Thymus (tissue), 11 donors: ENCODE measurements around the gene LACC1. TPM values are rescaled to one million over a fixed set of nuclear protein-coding genes. Genes with fewer than 3 reads are reported as not detected.

ENCODE experiments used
- DNase-seq, 9 donors: peaks; one replicate each; pipeline ENCODE4 v3.0.0-alpha.2; 2013; ENCODE audit warnings: low spot score in 9 of 9, low read depth in 6 of 9, missing footprints in 1 of 9
- H3K27ac ChIP-seq, 2 donors: one replicate each; pipeline ENCODE4 v1.5.1; 2013; ENCODE audit warnings: control low read depth in 1 of 2, low read depth in 1 of 2, low read length in 1 of 2, mild to moderate bottlenecking in 1 of 2, moderate library complexity in 1 of 2
- H3K27me3 ChIP-seq, 2 donors: one replicate each; pipeline ENCODE4 v1.5.1; 2013; ENCODE audit warnings: low read length in 1 of 2; ENCODE audit not compliant: control insufficient read depth in 2 of 2, insufficient read depth in 1 of 2
- H3K36me3 ChIP-seq, 2 donors: one replicate each; pipeline ENCODE4 v1.5.1; 2013; ENCODE audit warnings: low read length in 1 of 2, mild to moderate bottlenecking in 1 of 2, moderate library complexity in 1 of 2; ENCODE audit not compliant: control insufficient read depth in 2 of 2, insufficient read depth in 2 of 2
- H3K4me1 ChIP-seq, 2 donors: one replicate each; pipeline ENCODE4 v1.5.1; 2013; ENCODE audit warnings: low read length in 2 of 2; ENCODE audit not compliant: control insufficient read depth in 2 of 2, insufficient read depth in 2 of 2
- H3K4me3 ChIP-seq, 2 donors: one replicate each; pipeline ENCODE4 v1.5.1; 2013; ENCODE audit warnings: low read length in 2 of 2, control low read depth in 1 of 2, mild to moderate bottlenecking in 1 of 2
- H3K9me3 ChIP-seq, 2 donors: one replicate each; pipeline ENCODE4 v1.5.1; 2013; ENCODE audit warnings: low read length in 1 of 2, mild to moderate bottlenecking in 1 of 2; ENCODE audit not compliant: control insufficient read depth in 2 of 2, insufficient read depth in 1 of 2
- WGBS: extraction: QIAGEN DNeasy Blood & Tissue Kit; methylation state at CpG from one replicate; pipeline ENCODE4 v1.1.7; 2013; 5-methylcytosine and 5-hydroxymethylcytosine counted together
- polyA plus RNA-seq: library from polyadenylated mRNA; stranded (reverse); fragments of 200-250 nt; gene quantifications from one replicate; pipeline ENCODE4 v1.2.3, GENCODE V29; 2013
- total RNA-seq: library from RNA; stranded (reverse); fragments of 120-200 nt; gene quantifications from one replicate; pipeline ENCODE4 v1.2.4, GENCODE V29; 2013
- donor health status: healthy.

The LACC1 gene
- total and polyA plus RNA-seq, 2 donors, result 5.8 to 10.3 TPM

DNA sequence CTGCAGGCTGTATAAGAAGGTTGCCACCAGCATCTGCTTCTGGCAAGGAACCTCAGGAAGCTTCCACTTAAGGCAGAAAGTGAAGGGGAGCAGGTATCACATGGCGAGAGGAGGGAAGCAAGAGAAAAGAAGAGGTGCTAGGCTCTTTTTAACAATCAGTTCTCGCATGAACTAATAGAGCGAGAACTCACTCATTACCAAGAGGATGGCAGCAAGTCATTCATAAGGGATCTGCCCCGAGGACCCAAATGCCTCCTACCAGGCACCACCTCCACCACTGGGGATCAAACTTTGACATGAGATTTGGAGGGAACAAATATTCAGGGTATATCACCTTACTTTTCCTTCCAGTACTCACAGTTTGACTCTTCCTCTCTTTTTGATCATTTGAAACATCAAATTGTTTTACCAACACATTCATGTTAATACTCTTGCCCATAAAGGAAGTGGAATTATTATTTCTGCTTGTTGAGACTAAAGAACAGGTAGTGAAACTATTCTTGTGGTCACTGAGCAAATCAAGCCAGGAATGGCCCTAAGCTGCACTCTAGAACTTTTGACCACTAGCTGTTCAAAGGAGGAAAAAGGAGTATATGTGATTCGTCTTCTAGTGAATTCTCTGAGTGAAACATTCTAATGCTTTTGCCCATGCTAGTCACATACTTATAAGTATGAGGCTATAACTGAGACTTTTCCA lies 45.0 kb downstream of the LACC1 start:
- no peaks in the 10 kb centered on the region for H3K4me1 ChIP-seq
- H3K36me3 ChIP-seq, result no peaks in the 10 kb centered on the region
- no peaks in the 10 kb centered on the region for H3K27me3 ChIP-seq
- WGBS, result 87% methylated on average over 5 of the region's 5 CpGs
- DNase-seq, result peak in 1 of 9 donors; percentile 12
- no peak overlapping the region for H3K27ac ChIP-seq
- H3K9me3 ChIP-seq, result no peaks in the 10 kb centered on the region
- H3K4me3 ChIP-seq, result no peak overlapping the region

DNA sequence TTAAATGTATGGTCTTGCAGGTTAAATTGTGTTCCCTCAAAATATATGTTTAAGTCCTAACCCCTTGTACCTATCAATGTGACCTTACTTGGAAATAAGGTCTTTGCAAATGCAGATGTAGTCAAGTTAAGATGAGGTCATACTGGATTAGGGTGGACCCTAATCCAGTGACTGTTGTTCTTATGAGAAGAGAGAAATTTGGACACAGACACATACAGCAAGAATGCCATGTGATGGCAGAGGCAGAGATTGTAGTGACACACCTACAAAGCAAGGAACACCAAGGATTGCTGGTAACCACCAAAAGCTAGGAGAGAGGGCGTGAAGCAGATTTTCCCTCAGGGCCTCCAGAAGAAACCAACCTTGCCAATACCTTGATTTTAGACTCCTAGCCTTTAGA lies 50.2 kb downstream of the LACC1 start:
- H3K4me3 ChIP-seq, result no peak overlapping the region
- H3K36me3 ChIP-seq, result no peaks in the 10 kb centered on the region
- 100% methylated on average over 1 of the region's 1 CpG for WGBS
- H3K9me3 ChIP-seq, result no peaks in the 10 kb centered on the region
- H3K27ac ChIP-seq, result no peak overlapping the region
- H3K27me3 ChIP-seq, result no peaks in the 10 kb centered on the region
- DNase-seq, result no peak
- no peaks in the 10 kb centered on the region for H3K4me1 ChIP-seq

DNA sequence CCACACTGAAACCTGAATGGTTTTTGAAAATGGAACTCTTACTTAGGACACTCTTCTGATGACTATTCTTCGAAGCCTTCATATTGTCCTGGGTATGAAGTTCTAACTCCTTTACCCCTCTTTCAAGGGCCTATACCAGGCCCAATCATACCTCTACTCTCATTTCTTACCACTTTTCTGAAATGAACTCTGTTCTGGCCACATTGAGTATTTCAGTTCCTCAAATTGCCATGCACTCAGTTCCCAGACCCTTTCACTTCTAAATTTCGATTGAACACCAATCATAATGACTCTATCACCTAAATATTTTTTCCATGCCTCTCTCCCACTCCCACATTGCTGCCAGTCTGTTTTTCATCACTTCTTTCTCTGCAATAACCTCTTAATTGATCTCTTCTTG lies 53.7 kb downstream of the LACC1 start:
- H3K9me3 ChIP-seq, result no peaks in the 10 kb centered on the region
- no peaks in the 10 kb centered on the region for H3K36me3 ChIP-seq
- H3K27ac ChIP-seq, result no peak overlapping the region
- no peak for DNase-seq
- WGBS, result 94% methylated on average over 2 of the region's 2 CpGs
- no peaks in the 10 kb centered on the region for H3K27me3 ChIP-seq
- H3K4me3 ChIP-seq, result no peak overlapping the region
- no peaks in the 10 kb centered on the region for H3K4me1 ChIP-seq

DNA sequence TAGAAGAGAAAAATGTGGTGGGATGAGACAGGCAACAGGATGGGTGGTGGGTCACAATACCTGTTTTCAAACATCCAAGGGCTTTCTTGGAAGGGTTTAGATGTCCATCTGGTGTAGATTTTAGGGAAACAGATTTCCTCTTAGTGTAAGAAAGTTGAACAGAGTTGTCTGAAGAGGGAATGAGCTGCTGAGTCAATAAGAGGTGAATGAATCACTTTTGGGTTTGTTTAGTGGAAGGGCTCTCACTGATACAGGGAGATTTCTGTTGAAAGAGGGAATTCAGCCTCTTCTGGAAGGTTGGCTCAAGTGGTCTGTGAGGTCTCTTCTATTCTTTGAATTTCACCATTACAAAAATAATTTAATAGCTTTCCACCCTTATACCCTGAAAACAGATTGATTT lies 54.6 kb downstream of the LACC1 start:
- H3K27me3 ChIP-seq, result no peaks in the 10 kb centered on the region
- DNase-seq, result no peak

DNA sequence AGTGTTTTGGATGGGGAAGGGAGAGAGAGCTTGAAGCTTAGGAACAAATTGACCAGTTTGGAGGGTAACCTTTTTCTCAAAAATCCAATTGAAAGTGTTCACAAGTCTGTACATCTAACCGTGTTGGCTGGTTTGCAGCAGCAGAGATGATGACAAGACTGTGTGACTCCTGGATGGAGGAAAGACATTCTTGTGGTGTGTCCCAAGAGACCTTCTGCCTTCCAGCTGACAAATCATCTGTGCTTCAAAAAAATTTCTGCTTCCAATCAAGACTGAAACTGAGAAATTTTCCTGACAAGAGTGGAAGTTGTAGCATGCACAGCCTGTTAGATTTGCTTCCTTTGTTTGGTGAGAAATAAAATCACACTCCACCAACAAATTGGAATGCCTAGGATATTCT lies 56.2 kb downstream of the LACC1 start:
- 90% methylated on average over 1 of the region's 1 CpG for WGBS
- Histone ChIP-seq H3K27ac (no peak overlapping the region), H3K27me3 (no peaks in the 10 kb centered on the region), H3K4me1 (no peaks in the 10 kb centered on the region), H3K9me3 (no peaks in the 10 kb centered on the region), H3K36me3 (no peaks in the 10 kb centered on the region), H3K4me3 (no peak overlapping the region)
- no peak for DNase-seq

More for the DNA sequence above, 54.6 kb downstream of the LACC1 start:
- Histone ChIP-seq H3K4me3 (no peak overlapping the region), H3K36me3 (no peaks in the 10 kb centered on the region), H3K27ac (no peak overlapping the region), H3K9me3 (no peaks in the 10 kb centered on the region), H3K4me1 (no peaks in the 10 kb centered on the region)

DNA sequence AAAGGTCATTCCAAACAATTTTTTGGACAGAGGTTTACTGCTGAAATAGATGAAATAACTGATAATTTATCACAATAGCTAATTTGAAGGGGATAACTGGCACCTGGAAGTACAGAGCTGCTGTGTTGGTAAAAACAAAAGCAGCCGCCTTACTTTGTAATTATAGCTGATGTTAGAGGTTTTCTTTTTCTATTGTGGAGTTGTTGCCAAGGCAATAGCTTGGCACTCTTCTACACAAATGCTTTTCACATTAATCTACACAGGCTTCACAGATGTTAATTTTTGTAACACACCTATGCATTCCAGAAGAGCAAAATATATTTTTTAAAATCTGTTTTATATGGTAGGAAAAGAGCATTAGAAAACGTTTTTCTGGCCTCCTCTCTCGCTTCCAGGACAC lies 56.9 kb downstream of the LACC1 start:
- whole genome bisulfite sequencing, result 93% methylated on average over 3 of the region's 3 CpGs
- no peaks in the 10 kb centered on the region for H3K4me1 ChIP-seq
- DNase-seq, result no peak
- H3K9me3 ChIP-seq, result no peaks in the 10 kb centered on the region
- H3K4me3 ChIP-seq, result no peak overlapping the region
- H3K27ac ChIP-seq, result peak overlapping the region in 1 of 2 donors; percentile 38
- no peaks in the 10 kb centered on the region for H3K36me3 ChIP-seq
- H3K27me3 ChIP-seq, result no peaks in the 10 kb centered on the region

DNA sequence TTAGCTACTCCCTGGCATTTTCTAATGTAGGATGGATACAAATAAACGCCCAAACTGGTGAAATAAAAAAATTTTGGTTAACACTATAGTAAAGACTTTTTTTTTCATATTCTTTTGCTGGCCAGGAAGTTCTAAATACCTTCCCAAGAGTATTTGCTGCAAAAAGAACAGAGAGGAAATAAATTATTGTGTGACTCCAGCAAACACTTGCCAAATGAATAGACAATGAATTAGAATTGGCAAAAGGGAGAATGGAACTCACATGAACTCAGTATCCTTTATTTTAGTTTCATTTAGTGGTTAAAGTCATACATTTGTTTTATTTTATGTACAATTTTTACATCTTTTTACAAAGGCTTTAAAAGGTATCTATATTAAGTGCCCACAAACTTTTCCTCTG lies 58.1 kb downstream of the LACC1 start:
- H3K4me3 ChIP-seq, result no peak overlapping the region
- no peaks in the 10 kb centered on the region for H3K27me3 ChIP-seq
- H3K4me1 ChIP-seq, result no peaks in the 10 kb centered on the region
- WGBS, result 94% methylated on average over 1 of the region's 1 CpG
- no peak overlapping the region for H3K27ac ChIP-seq
- no peak for DNase-seq
- H3K9me3 ChIP-seq, result no peaks in the 10 kb centered on the region
- no peaks in the 10 kb centered on the region for H3K36me3 ChIP-seq

DNA sequence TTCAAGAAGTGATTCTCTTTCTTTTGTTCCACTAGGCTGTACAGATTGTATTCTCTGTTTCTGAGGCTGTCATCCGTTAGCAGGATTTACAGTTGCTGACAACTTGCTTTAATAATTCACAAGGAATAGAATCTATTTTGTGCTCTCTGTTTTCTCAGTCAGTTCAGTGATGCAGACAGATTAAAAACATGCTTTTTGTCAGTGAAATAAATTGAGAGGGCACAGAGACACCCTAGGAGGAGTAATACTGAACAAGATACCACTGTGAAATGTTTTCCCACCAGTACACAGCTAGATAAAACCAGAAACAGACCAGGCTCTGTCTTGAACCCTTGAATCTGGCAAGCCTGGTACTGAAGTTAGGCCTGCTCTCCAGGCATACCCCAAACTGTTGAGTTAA lies 58.7 kb downstream of the LACC1 start:
- no peak overlapping the region for H3K27ac ChIP-seq
- WGBS, result 93% methylated on average over 1 of the region's 1 CpG
- H3K36me3 ChIP-seq, result no peaks in the 10 kb centered on the region
- no peaks in the 10 kb centered on the region for H3K27me3 ChIP-seq
- H3K9me3 ChIP-seq, result no peaks in the 10 kb centered on the region
- no peak overlapping the region for H3K4me3 ChIP-seq
- H3K4me1 ChIP-seq, result no peaks in the 10 kb centered on the region
- no peak for DNase-seq

DNA sequence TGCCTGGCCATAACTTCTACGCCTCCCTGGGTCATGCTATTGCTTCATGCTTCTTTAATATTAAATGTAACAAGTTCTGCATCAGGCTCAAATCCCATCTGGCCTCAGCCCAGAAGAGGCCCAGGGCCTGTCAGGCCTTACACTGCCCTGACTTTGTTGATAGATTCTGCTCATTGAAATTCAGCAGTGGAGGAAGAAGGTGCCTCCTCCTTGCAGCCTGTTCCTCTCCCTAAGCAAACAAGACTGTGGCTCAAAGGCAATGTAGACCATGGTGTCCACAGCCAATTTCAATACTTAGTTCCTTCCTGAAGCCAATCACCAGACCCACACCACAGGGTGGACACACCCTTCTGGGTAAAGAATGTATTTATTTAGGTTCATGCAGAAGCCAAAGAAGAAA lies 59.4 kb downstream of the LACC1 start:
- H3K27ac ChIP-seq, result no peak overlapping the region
- DNase-seq, result no peak
- H3K4me3 ChIP-seq, result no peak overlapping the region
- WGBS, result 98% methylated on average over 1 of the region's 1 CpG
- H3K36me3 ChIP-seq, result no peaks in the 10 kb centered on the region
- H3K9me3 ChIP-seq, result no peaks in the 10 kb centered on the region
- no peaks in the 10 kb centered on the region for H3K4me1 ChIP-seq
- H3K27me3 ChIP-seq, result no peaks in the 10 kb centered on the region
